ENCODE results near the gene CDK17.
"Not testable (repeated sequence)": the region's sequence is repeated elsewhere in the genome, so short reads cannot be mapped to it uniquely, and the experiment has no call there.

CDK17 gene

DNA sequence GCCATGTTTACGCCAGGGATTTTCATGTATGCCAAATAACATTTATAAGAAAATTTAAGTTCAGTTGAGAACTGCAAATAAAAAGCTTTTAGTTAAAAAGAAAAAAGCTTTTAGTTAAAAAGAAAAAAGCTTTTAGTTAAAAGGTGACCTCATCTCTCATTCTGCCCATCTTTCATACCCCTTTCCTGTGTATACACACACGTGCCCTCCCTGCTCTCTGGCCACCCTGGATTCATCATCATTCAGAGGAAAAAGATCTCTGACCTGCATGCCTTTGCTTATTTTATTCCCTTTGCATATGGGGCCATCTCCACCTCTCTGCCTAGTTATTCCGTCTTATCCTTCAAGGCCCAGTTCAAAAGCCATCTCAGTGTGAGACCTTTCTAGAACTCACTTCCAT is 38.1 kb upstream of the CDK17 start:
- H3K27ac ChIP-seq = no peak overlapping the region
- TF ChIP-seq ZFX (IDR thresholded peaks at IDR 0.05; ENCODE audit: borderline replicate concordance) = no peak

- TF ChIP-seq, protein P1, sequence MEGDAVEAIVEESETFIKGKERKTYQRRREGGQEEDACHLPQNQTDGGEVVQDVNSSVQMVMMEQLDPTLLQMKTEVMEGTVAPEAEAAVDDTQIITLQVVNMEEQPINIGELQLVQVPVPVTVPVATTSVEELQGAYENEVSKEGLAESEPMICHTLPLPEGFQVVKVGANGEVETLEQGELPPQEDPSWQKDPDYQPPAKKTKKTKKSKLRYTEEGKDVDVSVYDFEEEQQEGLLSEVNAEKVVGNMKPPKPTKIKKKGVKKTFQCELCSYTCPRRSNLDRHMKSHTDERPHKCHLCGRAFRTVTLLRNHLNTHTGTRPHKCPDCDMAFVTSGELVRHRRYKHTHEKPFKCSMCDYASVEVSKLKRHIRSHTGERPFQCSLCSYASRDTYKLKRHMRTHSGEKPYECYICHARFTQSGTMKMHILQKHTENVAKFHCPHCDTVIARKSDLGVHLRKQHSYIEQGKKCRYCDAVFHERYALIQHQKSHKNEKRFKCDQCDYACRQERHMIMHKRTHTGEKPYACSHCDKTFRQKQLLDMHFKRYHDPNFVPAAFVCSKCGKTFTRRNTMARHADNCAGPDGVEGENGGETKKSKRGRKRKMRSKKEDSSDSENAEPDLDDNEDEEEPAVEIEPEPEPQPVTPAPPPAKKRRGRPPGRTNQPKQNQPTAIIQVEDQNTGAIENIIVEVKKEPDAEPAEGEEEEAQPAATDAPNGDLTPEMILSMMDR (IDR thresholded peaks at IDR 0.05) = no peak
- TF ChIP-seq ZFX (IDR thresholded peaks at IDR 0.05; ENCODE audit: borderline replicate concordance) = no peak
- H3K27ac ChIP-seq = no peak overlapping the region
Measured at GRCh38 chr12:96437171-96437445, 36.9 kb upstream of the CDK17 start.

DNA sequence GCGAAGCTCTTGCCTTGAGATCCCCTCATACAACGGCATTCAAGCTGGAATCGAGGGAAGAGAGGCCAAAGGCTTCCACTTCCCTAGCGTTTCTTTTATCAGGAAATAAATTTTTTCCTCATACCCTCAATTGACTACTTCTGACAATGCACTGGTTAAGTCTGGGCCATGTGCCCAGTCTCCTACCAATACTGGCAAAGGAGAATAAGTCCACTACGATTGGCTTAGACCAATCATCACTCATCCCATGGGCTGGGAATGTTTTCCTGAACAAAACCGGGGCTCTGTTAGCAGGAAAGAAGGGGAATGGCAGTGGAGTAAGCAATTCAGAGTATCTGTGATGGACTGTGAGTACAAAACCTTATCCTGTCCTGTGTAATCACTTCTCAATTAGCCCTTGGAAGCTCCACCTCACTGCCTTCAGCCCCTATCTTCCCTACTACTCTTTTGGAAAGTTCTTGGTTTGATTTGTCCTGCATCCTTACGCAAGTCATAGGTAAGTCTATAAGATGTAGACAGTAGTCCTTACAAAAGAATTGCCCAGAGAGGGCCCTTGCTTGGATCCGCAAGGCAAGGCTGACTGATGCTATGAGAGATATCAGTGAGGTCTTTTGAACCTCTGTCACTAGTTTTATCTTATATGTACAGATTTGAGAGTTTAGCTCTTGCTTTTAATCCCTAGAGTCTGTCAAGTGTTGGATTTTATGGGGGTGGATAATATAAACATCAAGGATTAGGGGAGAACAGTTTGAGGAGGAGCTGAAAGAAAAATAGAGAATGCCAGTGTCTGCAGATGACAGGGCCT is 36.3 kb upstream of the CDK17 start:
- TF ChIP-seq, protein P1 (IDR thresholded peaks at IDR 0.05) = no peak
- no peak for TF ChIP-seq ZFX (IDR thresholded peaks at IDR 0.05; ENCODE audit: borderline replicate concordance)
- H3K27ac ChIP-seq = no peak overlapping the region

DNA sequence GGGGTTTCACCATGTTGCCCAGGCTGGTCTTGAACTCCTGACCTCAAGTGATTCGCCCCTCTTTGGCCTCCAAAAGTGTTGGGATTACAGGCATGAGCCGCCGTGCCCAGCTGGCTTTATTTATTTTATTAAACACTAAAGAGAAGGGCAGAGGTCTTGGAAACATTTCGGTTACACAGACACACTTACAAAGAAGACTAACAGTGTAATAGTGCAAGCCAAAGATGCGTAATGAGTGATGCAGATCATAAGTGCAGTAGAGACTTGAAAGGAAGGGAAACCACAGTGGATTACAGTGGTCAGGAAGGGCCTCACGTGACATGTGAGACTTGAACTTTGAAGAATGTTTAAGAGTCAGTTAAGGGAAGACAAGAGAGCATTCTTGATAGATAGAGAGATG is 33.9 kb upstream of the CDK17 start:
- H3K27ac ChIP-seq = no peak overlapping the region
- TF ChIP-seq, protein P1 (IDR thresholded peaks at IDR 0.05) = no peak
- no peak for TF ChIP-seq ZFX (IDR thresholded peaks at IDR 0.05; ENCODE audit: borderline replicate concordance)

- not testable (repeated sequence) for H3K27ac ChIP-seq
Measured at GRCh38 chr12:96432496-96433321, 32.5 kb upstream of the CDK17 start.

- TF ChIP-seq, protein P1 (IDR thresholded peaks at IDR 0.05) = no peak
- TF ChIP-seq ZFX (IDR thresholded peaks at IDR 0.05; ENCODE audit: borderline replicate concordance) = no peak
- H3K27ac ChIP-seq = no peak overlapping the region
Measured at GRCh38 chr12:96431067-96431466, 30.8 kb upstream of the CDK17 start.

- no peak overlapping the region for H3K27ac ChIP-seq
- TF ChIP-seq ZFX (IDR thresholded peaks at IDR 0.05; ENCODE audit: borderline replicate concordance) = no peak
- TF ChIP-seq, protein P1 (IDR thresholded peaks at IDR 0.05) = no peak
Measured at GRCh38 chr12:96427269-96427729, 27.1 kb upstream of the CDK17 start.

- no peak overlapping the region for H3K27ac ChIP-seq
- TF ChIP-seq, protein P1 (IDR thresholded peaks at IDR 0.05) = no peak
- no peak for TF ChIP-seq ZFX (IDR thresholded peaks at IDR 0.05; ENCODE audit: borderline replicate concordance)
Measured at GRCh38 chr12:96425951-96426350, 25.7 kb upstream of the CDK17 start.
